T47D (cell line): ENCODE results near the gene PDE1A.

Source experiments
- DNase-seq, 2 experiments: peaks; one replicate each; pipeline versions ENCODE4 v3.0.0 to v3.0.0-alpha.2; 2011 to 2012; ENCODE audit warnings: low read depth in 1 of 2, low spot score in 1 of 2
- JUND ChIP-seq: IDR thresholded peaks from 2 replicates; pipeline ENCODE4 v1.6.1; 2012; ENCODE audit warnings: low read depth
- in situ Hi-C: cut with HindIII; loops from 2 replicates; pipeline ENCODE4 v1.10.0; 2016; ENCODE audit warnings: low sequenced_read_pairs, low pct_unique_long_range_greater_than_20kb

Gene PDE1A

GRCh38 chr2:182267971-182268370 lies 158.9 kb downstream of the PDE1A start:
- in situ Hi-C loops, result no loop called here
- no peak for DNase-seq
- no peak for TF ChIP-seq JUND

- in situ Hi-C loops, result no loop called here
- DNase-seq, result no peak
Measured at GRCh38 chr2:182266909-182267308, 159.9 kb downstream of the PDE1A start.

GRCh38 chr2:182265718-182266117 lies 161.1 kb downstream of the PDE1A start:
- TF ChIP-seq JUND, result no peak
- in situ Hi-C loops, result no loop called here

More at GRCh38 chr2:182266909-182267308, 159.9 kb downstream of the PDE1A start:
- TF ChIP-seq JUND, result no peak

GRCh38 chr2:182261860-182262387 lies 164.9 kb downstream of the PDE1A start:
- DNase-seq, result no peak
- no peak for TF ChIP-seq JUND
- in situ Hi-C loops, result no loop called here

More at GRCh38 chr2:182265718-182266117, 161.1 kb downstream of the PDE1A start:
- DNase-seq, result no peak

GRCh38 chr2:182259629-182260150 lies 167.1 kb downstream of the PDE1A start:
- no peak for TF ChIP-seq JUND
- in situ Hi-C loops, result no loop called here
- no peak for DNase-seq

GRCh38 chr2:182252534-182252933 lies 174.3 kb downstream of the PDE1A start:
- DNase-seq, result no peak
- in situ Hi-C loops, result no loop called here

GRCh38 chr2:182248898-182249297 lies 177.9 kb downstream of the PDE1A start:
- no peak for TF ChIP-seq JUND
- in situ Hi-C loops, result no loop called here
- DNase-seq, result no peak

More at GRCh38 chr2:182252534-182252933, 174.3 kb downstream of the PDE1A start:
- TF ChIP-seq JUND, result no peak

- DNase-seq, result no peak
- in situ Hi-C loops, result no loop called here
- TF ChIP-seq JUND, result no peak
Measured at GRCh38 chr2:182248362-182248761, 178.5 kb downstream of the PDE1A start.

- in situ Hi-C loops, result no loop called here
- no peak for TF ChIP-seq JUND
- no peak for DNase-seq
Measured at GRCh38 chr2:182247831-182248230, 179.0 kb downstream of the PDE1A start.

- in situ Hi-C loops, result no loop called here
- no peak for TF ChIP-seq JUND
Measured at GRCh38 chr2:182245963-182246362, 180.9 kb downstream of the PDE1A start.

GRCh38 chr2:182242609-182243008 lies 184.2 kb downstream of the PDE1A start:
- no peak for TF ChIP-seq JUND
- no peak for DNase-seq
- in situ Hi-C loops, result no loop called here

More at GRCh38 chr2:182245963-182246362, 180.9 kb downstream of the PDE1A start:
- no peak for DNase-seq

- no peak for TF ChIP-seq JUND
- DNase-seq, result no peak
- in situ Hi-C loops, result no loop called here
Measured at GRCh38 chr2:182241936-182242335, 184.9 kb downstream of the PDE1A start.

GRCh38 chr2:182240862-182241371 lies 185.9 kb downstream of the PDE1A start:
- TF ChIP-seq JUND, result no peak
- DNase-seq, result peak; percentile 2 to 54
- in situ Hi-C loops, result no loop called here

- in situ Hi-C loops, result no loop called here
- TF ChIP-seq JUND, result no peak
- no peak for DNase-seq
Measured at GRCh38 chr2:182230561-182230960, 196.3 kb downstream of the PDE1A start.
